Hepatocyte (in vitro differentiated cells): Measurements from ENCODE around the gene HBB. TPM values are rescaled to one million over a fixed set of nuclear protein-coding genes. Genes with fewer than 3 reads are reported as not detected.

Source experiments
- DNase-seq: peaks from one replicate; pipeline ENCODE4 v3.0.0-alpha.2; 2016; ENCODE audit warnings: low spot score
- H2AFZ ChIP-seq: fragments of 200-600 bp; sonication (generic); 2 replicates; pipeline ENCODE4 v1.6.0; 2016; ENCODE audit warnings: antibody characterized with exemption, mild to moderate bottlenecking
- H3K27ac ChIP-seq: fragments of 200-600 bp; sonication (generic); 2 replicates; pipeline ENCODE4 v1.5.1; 2016; ENCODE audit warnings: mild to moderate bottlenecking
- H3K27me3 ChIP-seq: fragments of 200-600 bp; sonication (generic); 2 replicates; pipeline ENCODE4 v1.6.1; 2016
- H3K36me3 ChIP-seq: fragments of 200-600 bp; sonication (generic); replicated peaks from 2 replicates; pipeline ENCODE4 v1.5.1; 2016; ENCODE audit warnings: low read depth; ENCODE audit not compliant: insufficient read depth
- H3K4me1 ChIP-seq: fragments of 200-600 bp; sonication (generic); 2 replicates; pipeline ENCODE4 v1.5.1; 2016; ENCODE audit warnings: mild to moderate bottlenecking, moderate library complexity; ENCODE audit not compliant: insufficient read depth
- H3K4me2 ChIP-seq: fragments of 200-600 bp; sonication (generic); 2 replicates; pipeline ENCODE4 v1.6.0; 2016
- H3K4me3 ChIP-seq: fragments of 200-600 bp; sonication (generic); 2 replicates; pipeline ENCODE4 v1.5.1; 2016; ENCODE audit warnings: mild to moderate bottlenecking
- H3K79me2 ChIP-seq: fragments of 200-600 bp; sonication (generic); 2 replicates; pipeline ENCODE4 v1.6.0; 2017; ENCODE audit warnings: mild to moderate bottlenecking
- H3K9me2 ChIP-seq: fragments of 200-600 bp; sonication (generic); replicated peaks from 2 replicates; pipeline ENCODE4 v1.6.0; 2017; ENCODE audit warnings: mild to moderate bottlenecking; ENCODE audit not compliant: insufficient read depth
- H3K9me3 ChIP-seq: fragments of 200-600 bp; sonication (generic); 2 replicates; pipeline ENCODE4 v1.5.1; 2016; ENCODE audit warnings: low read depth, mild to moderate bottlenecking
- H4K20me1 ChIP-seq: fragments of 200-600 bp; sonication (generic); 2 replicates; pipeline ENCODE4 v1.6.0; 2016; ENCODE audit warnings: mild to moderate bottlenecking; ENCODE audit not compliant: insufficient read depth, poor library complexity, severe bottlenecking
- EZH2 ChIP-seq: fragments of 200-600 bp; sonication (generic); IDR thresholded peaks from 2 replicates; pipeline ENCODE4 v1.6.1; 2016; ENCODE audit warnings: antibody characterized with exemption, mild to moderate bottlenecking, borderline replicate concordance
- EZH2phosphoT487 ChIP-seq: fragments of 200-600 bp; sonication (generic); IDR thresholded peaks from one replicate; pipeline ENCODE4 v1.6.1; 2018; ENCODE audit warnings: antibody characterized with exemption, mild to moderate bottlenecking, low read depth, moderate library complexity; ENCODE audit not compliant: unreplicated experiment, severe bottlenecking
- WGBS: methylation state at CpG from one replicate; pipeline ENCODE4 v1.1.6; 2016; ENCODE audit warnings: low lambda C conversion rate; ENCODE audit errors: missing lambda C conversion rate; 5-methylcytosine and 5-hydroxymethylcytosine counted together
- polyA plus RNA-seq: library from polyadenylated mRNA; unstranded; fragments of >200 nt; fragmentation: Nextera tagmentation; extraction: Ambion mirVana; gene quantifications from 2 replicates; pipeline ENCODE4 v1.2.1, GENCODE V29; 2016
- total RNA-seq: library from RNA; depleted of rRNA; stranded (reverse); fragments of >200 nt; gene quantifications from 2 replicates; pipeline ENCODE4 v1.2.3, GENCODE V29; 2014
- TF ChIP-seq, protein P1 (sequence below): fragments of 200-600 bp; sonication (generic); IDR thresholded peaks from 2 replicates; pipeline ENCODE4 v1.5.1; 2016; ENCODE audit warnings: antibody characterized with exemption, mild to moderate bottlenecking; ENCODE audit not compliant: poor library complexity

The HBB gene
- total and polyA plus RNA-seq, 2 experiments from 2014 or later: not detected

DNA sequence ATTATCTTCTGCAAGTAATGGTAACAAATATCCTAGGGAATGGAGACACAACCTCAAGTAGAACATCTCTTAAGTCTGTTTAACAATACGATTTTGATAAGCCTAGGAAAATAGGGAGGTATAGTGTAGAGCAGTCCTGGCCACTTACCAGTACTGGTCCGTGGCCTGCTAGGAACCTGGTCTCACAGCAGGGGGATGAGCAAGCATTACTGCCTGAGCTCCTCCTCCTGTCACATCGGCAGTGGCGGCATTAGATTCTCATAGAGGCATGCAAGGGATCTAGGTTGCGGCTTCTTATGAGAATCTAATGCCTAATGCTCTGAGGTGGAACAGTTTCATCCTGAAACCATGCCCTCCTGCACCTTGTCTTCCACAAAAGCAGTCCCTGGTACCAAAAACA lies 30.8 kb downstream of the HBB start:
- Histone ChIP-seq H3K4me1 (no peaks in the 10 kb centered on the region), H2AFZ (no peak overlapping the region), H3K79me2 (no peaks in the 10 kb centered on the region), H3K4me2 (no peak overlapping the region), H3K27me3 (no peaks in the 10 kb centered on the region), H3K27ac (no peak overlapping the region), H3K36me3 (no peaks in the 10 kb centered on the region), H3K4me3 (no peak overlapping the region), H3K9me2 (no peaks in the 10 kb centered on the region), H3K9me3 (no peaks in the 10 kb centered on the region), H4K20me1 (no peaks in the 10 kb centered on the region)
- DNase-seq: no peak
- 70% methylated on average over 5 of the region's 5 CpGs for WGBS
- TF ChIP-seq EZH2phosphoT487 (no peak), EZH2 (no peak)
- TF ChIP-seq, protein P1, sequence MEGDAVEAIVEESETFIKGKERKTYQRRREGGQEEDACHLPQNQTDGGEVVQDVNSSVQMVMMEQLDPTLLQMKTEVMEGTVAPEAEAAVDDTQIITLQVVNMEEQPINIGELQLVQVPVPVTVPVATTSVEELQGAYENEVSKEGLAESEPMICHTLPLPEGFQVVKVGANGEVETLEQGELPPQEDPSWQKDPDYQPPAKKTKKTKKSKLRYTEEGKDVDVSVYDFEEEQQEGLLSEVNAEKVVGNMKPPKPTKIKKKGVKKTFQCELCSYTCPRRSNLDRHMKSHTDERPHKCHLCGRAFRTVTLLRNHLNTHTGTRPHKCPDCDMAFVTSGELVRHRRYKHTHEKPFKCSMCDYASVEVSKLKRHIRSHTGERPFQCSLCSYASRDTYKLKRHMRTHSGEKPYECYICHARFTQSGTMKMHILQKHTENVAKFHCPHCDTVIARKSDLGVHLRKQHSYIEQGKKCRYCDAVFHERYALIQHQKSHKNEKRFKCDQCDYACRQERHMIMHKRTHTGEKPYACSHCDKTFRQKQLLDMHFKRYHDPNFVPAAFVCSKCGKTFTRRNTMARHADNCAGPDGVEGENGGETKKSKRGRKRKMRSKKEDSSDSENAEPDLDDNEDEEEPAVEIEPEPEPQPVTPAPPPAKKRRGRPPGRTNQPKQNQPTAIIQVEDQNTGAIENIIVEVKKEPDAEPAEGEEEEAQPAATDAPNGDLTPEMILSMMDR: no peak

DNA sequence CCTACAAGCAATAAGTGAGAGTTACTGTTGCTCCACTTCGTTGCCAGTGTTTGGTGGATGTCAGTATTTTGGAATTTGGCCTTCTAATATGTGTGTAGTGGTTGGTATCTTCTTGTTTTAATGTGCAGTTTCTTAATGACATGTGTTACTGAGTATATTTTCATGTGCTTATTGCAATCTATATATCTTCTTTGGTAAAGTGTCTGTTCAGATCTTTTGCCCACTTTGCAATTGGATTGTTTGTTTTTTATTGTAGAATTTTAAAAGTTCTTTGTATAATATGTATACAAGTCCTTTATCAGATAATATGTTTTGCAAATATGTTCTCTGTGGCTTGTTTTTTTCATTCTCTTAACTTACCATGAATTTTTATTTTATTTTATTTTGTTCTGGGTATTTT lies 34.1 kb downstream of the HBB start:
- Histone ChIP-seq H3K4me3 (no peak overlapping the region), H4K20me1 (no peaks in the 10 kb centered on the region), H3K79me2 (no peaks in the 10 kb centered on the region), H3K36me3 (no peaks in the 10 kb centered on the region), H3K9me2 (no peaks in the 10 kb centered on the region), H3K27ac (no peak overlapping the region), H2AFZ (no peak overlapping the region), H3K9me3 (no peaks in the 10 kb centered on the region), H3K4me2 (no peak overlapping the region), H3K4me1 (no peaks in the 10 kb centered on the region), H3K27me3 (no peaks in the 10 kb centered on the region)
- TF ChIP-seq EZH2phosphoT487: no peak
- TF ChIP-seq, protein P1: no peak
- TF ChIP-seq EZH2: no peak
- DNase-seq: no peak
- WGBS: 39% methylated on average over 1 of the region's 1 CpG

DNA sequence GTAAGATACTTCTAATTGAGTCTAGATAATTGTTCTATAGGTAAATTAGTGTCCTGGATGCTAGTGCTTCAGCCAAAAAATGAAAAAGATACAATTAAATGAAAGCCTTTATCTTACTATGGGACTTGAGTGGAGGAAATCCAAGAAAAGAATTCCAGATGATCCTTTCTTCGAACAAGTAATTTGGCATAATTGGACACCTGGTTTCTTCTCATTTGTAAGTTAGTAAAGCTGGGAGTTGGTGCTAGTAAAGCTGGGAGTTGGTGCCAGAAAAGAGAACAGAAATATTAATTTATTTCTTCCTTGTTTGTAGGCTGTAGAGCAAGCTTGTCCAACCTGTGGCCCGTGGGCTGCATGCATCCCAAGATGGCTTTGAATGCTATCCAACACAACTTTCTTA lies 38.7 kb downstream of the HBB start:
- 88% methylated on average over 2 of the region's 2 CpGs for WGBS
- Histone ChIP-seq H3K36me3 (no peaks in the 10 kb centered on the region), H3K9me2 (no peaks in the 10 kb centered on the region), H3K9me3 (no peaks in the 10 kb centered on the region), H3K79me2 (no peaks in the 10 kb centered on the region), H3K4me2 (no peak overlapping the region), H3K4me1 (no peaks in the 10 kb centered on the region), H4K20me1 (no peaks in the 10 kb centered on the region), H2AFZ (no peak overlapping the region), H3K27me3 (no peaks in the 10 kb centered on the region), H3K27ac (no peak overlapping the region), H3K4me3 (no peak overlapping the region)
- no peak for DNase-seq
- no peak for TF ChIP-seq EZH2

DNA sequence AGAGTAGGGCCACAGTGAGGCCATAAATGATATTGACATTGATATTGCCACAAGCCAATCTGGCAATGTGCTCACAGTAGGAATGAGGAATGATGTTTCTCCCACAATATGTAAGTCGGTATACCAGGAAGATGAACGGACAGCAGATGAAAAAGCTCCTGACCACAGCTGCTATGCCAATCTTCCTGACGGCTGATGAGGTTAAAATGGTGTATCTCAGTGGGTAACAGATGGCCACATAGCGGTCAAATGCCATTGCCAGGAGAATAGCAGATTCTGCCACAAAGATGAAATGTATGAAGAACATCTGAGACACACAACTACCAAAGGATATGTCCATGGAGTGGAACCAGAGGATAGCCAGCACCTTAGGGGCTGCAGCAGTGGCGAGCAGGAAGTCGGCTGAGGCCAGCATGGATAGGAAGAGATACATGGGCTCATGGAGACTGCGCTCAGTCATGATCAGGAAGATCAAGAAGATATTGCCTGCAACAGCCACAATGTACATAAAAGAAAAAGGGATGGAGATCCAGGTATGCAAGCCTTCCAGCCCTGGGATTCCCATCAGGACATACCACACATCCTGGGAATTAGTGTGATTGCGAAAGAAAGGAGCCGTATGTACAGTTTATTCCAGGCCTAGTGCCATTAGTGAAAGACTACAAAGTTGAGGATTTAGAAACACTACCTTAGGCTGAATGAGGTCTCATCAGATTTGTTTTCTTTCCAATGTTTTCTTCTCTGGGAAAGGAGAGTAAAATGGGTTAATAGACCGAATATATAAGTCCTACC lies 48.6 kb downstream of the HBB start:
- no peak overlapping the region for H3K4me3 ChIP-seq
- no peaks in the 10 kb centered on the region for H3K79me2 ChIP-seq
- H4K20me1 ChIP-seq: no peaks in the 10 kb centered on the region
- TF ChIP-seq, protein P1: no peak
- no peak for TF ChIP-seq EZH2
- 79% methylated on average over 10 of the region's 10 CpGs for WGBS
- no peaks in the 10 kb centered on the region for H3K9me3 ChIP-seq
- H3K9me2 ChIP-seq: no peaks in the 10 kb centered on the region
- H3K27me3 ChIP-seq: no peaks in the 10 kb centered on the region
- no peak overlapping the region for H3K27ac ChIP-seq
- H3K4me1 ChIP-seq: no peaks in the 10 kb centered on the region
- no peak overlapping the region for H2AFZ ChIP-seq
- no peak for DNase-seq
- no peak overlapping the region for H3K4me2 ChIP-seq
- no peaks in the 10 kb centered on the region for H3K36me3 ChIP-seq

Other genes starting within 250 kb of the HBB start
- gene OR51L1, start 232.2 kb downstream of the HBB start, total RNA-seq: not detected in 2 replicates
- gene OR51L1, start 232.2 kb downstream of the HBB start, polyA plus RNA-seq: not detected in 2 replicates
- not detected in 2 replicates for gene OR52J3, start 180.5 kb downstream of the HBB start, total RNA-seq
- not detected in 2 replicates for gene OR52J3, start 180.5 kb downstream of the HBB start, polyA plus RNA-seq
- gene OR52E2, start 167.4 kb downstream of the HBB start, total RNA-seq: not detected in 2 replicates
- not detected in 2 replicates for gene OR52E2, start 167.4 kb downstream of the HBB start, polyA plus RNA-seq
- gene OR52E1, start 157.5 kb downstream of the HBB start, total RNA-seq: not detected in 2 replicates
- not detected in 2 replicates for gene OR52E1, start 157.5 kb downstream of the HBB start, polyA plus RNA-seq
- not detected in 2 replicates for gene OR52A5, start 88.7 kb downstream of the HBB start, total RNA-seq
- not detected in 2 replicates for gene OR52A5, start 88.7 kb downstream of the HBB start, polyA plus RNA-seq
- not detected in 2 replicates for gene OR52A1, start 72.3 kb downstream of the HBB start, total RNA-seq
- not detected in 2 replicates for gene OR52A1, start 72.3 kb downstream of the HBB start, polyA plus RNA-seq
- gene OR51V1, start 26.4 kb downstream of the HBB start, total RNA-seq: not detected in 2 replicates
- not detected in 2 replicates for gene OR51V1, start 26.4 kb downstream of the HBB start, polyA plus RNA-seq
- not detected in 2 replicates for gene HBD, start 7.4 kb upstream of the HBB start, total RNA-seq
- not detected in 2 replicates for gene HBD, start 7.4 kb upstream of the HBB start, polyA plus RNA-seq
- not detected in 2 replicates for gene HBG1, start 22.8 kb upstream of the HBB start, total RNA-seq
- not detected in 2 replicates for gene HBG1, start 22.8 kb upstream of the HBB start, polyA plus RNA-seq
- gene HBG2, start 27.7 kb upstream of the HBB start, total RNA-seq: not detected in 2 replicates
- gene HBG2, start 27.7 kb upstream of the HBB start, polyA plus RNA-seq: 0.63 TPM in 1 of 2 replicates, not detected in the other
- gene HBE1, start 42.9 kb upstream of the HBB start, total RNA-seq: 1.1 and 1.6 TPM in 2 replicates
- gene HBE1, start 42.9 kb upstream of the HBB start, polyA plus RNA-seq: 0.25 and 1.5 TPM in 2 replicates
- not detected in 2 replicates for gene OR51B4, start 74.9 kb upstream of the HBB start, total RNA-seq
- 0.17 TPM in 1 of 2 replicates, not detected in the other for gene OR51B4, start 74.9 kb upstream of the HBB start, polyA plus RNA-seq
- gene OR51B2, start 97.2 kb upstream of the HBB start, total RNA-seq: not detected in 2 replicates
- not detected in 2 replicates for gene OR51B2, start 97.2 kb upstream of the HBB start, polyA plus RNA-seq
- 0.20 TPM in 1 of 2 replicates, not detected in the other for gene OR51B5, start 116.5 kb upstream of the HBB start, total RNA-seq
- gene OR51B5, start 116.5 kb upstream of the HBB start, polyA plus RNA-seq: not detected in 2 replicates
- not detected in 2 replicates for gene OR51B6, start 124.4 kb upstream of the HBB start, total RNA-seq
- not detected in 2 replicates for gene OR51B6, start 124.4 kb upstream of the HBB start, polyA plus RNA-seq
- gene OR51M1, start 156.7 kb upstream of the HBB start, total RNA-seq: not detected in 2 replicates
- gene OR51M1, start 156.7 kb upstream of the HBB start, polyA plus RNA-seq: not detected in 2 replicates
- gene OR51Q1, start 195.0 kb upstream of the HBB start, total RNA-seq: not detected in 2 replicates
- gene OR51Q1, start 195.0 kb upstream of the HBB start, polyA plus RNA-seq: not detected in 2 replicates
- gene OR51I1, start 214.4 kb upstream of the HBB start, total RNA-seq: not detected in 2 replicates
- not detected in 2 replicates for gene OR51I1, start 214.4 kb upstream of the HBB start, polyA plus RNA-seq
- not detected in 2 replicates for gene OR51I2, start 222.3 kb upstream of the HBB start, total RNA-seq
- not detected in 2 replicates for gene OR51I2, start 222.3 kb upstream of the HBB start, polyA plus RNA-seq